ENCODE data around the gene AGER. TPM values are rescaled to one million over a fixed set of nuclear protein-coding genes. Genes with fewer than 3 reads are reported as not detected.

AGER gene
- total RNA-seq (10 to 100 TPM; 32.6 to 92.2 (median 38.0) TPM), polyA plus RNA-seq (under 1 TPM in 1 of 2 donors, not detected in 1; 0.47 TPM), total RNA-seq (14.0 reads per million, percentile 43 among the genes with 10 or more reads in this experiment)

DNA sequence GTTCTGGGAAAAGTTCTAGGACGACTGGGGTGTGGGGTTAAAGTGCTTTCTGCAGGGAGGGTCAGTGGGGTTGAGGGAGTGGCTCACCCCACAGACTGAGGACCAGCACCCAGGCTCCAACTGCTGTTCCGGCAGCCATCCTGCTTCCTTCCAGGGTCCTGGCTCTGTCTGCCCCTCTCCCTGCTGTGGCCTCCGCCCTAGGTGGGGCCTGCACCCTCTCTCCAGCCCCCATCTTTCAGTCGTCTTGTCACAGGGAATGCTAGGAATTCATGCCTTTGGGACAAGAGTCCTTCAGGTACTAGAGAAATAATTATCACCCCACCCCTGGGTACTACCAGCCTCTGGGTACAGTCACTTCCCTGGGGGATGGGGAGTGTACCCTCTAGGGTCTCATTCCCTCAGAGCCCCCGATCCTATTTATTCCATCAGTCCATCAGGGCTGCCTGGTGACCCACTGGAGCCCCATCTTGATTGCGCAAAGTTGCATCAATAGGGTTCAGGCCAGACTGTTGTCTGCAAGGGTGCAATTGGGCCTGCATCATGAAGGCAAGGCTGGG is at the start of gene AGER:
AGER (minus strand) TSS at position 170 of the 557 bp plus-strand sequence; CDS start at position 139, 31 bp downstream.
- ChIA-PET POLR2A (no interaction called here), CTCF (no interaction called here)
- Mint-ChIP-seq H3K9me3 (no peaks in the 10 kb centered on the region), H3K36me3 (peaks cover 10 to 39% (median 27%) of the 10 kb centered on the region in 5 donors), H3K4me3 (no peak within 1 kb of the TSS), H3K27me3 (no peaks in the 10 kb centered on the region), H3K4me1 (peaks cover 46 to 74% (median 64%) of the 10 kb centered on the region in 7 donors), H3K27ac (peak within 1 kb of the TSS in 8 of 9 donors; percentile 43 to 84 (median 60))
- peaks cover 11 to 50% of the 10 kb centered on the region in 2 donors for H3K4me1 ChIP-seq (ENCODE audit: control insufficient read depth in 2 of 2, insufficient read depth in 2 of 2, low read length in 2 of 2)
- intact Hi-C loops (cut with micrococcal nuclease), result no loop called here
- peak within 1 kb of the TSS; percentile 17 for H3K27ac ChIP-seq (ENCODE audit: low read depth, low read length)
- no peaks in the 10 kb centered on the region for H3K27me3 ChIP-seq (ENCODE audit: control insufficient read depth in 2 of 2, insufficient read depth in 2 of 2, low read length in 2 of 2)
- H3K36me3 ChIP-seq (ENCODE audit: control insufficient read depth in 2 of 3, insufficient read depth in 3 of 3, low read length in 3 of 3), result peaks cover 15 to 69% (median 27%) of the 10 kb centered on the region in 3 experiments
- DNase-seq (no peak), ATAC-seq (no peak)
- H3K9me3 ChIP-seq (ENCODE audit: control insufficient read depth in 2 of 3, low read length in 3 of 3), result no peaks in the 10 kb centered on the region
- no peak within 1 kb of the TSS for H3K4me3 ChIP-seq (ENCODE audit: low read length)

DNA sequence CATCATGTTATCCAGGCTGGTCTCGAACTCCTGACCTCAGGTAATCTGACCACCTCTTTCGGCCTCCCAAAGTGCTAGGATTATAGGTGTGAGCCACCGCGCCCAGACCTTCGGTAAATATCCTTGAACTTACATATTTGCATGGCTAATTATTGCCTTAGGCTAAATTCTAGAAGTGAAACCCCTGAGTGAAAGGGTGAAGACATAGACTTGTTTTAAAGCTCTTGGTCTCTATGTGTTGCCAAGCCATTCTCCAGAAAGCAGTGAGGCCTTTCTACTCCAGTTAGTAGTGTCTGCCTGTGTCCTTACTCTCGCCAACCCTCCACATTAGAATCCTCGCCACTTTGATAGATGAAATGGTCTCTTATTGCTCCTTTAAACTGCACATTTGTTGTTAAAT is 42.4 kb upstream of the AGER start:
- H3K9me3 Mint-ChIP-seq, result no peaks in the 10 kb centered on the region
- no peaks in the 10 kb centered on the region for H3K36me3 Mint-ChIP-seq
- H3K4me1 ChIP-seq (ENCODE audit: control insufficient read depth in 2 of 2, insufficient read depth in 2 of 2, low read length in 2 of 2), result peaks cover 0 to 15% of the 10 kb centered on the region in 2 donors
- POLR2A ChIA-PET, result no interaction called here
- H3K9me3 ChIP-seq (ENCODE audit: control insufficient read depth in 2 of 3, low read length in 3 of 3), result no peaks in the 10 kb centered on the region
- DNase-seq (no peak), ATAC-seq (no peak)
- no peaks in the 10 kb centered on the region for H3K27me3 ChIP-seq (ENCODE audit: control insufficient read depth in 2 of 2, insufficient read depth in 2 of 2, low read length in 2 of 2)
- H3K36me3 ChIP-seq (ENCODE audit: control insufficient read depth in 2 of 3, insufficient read depth in 3 of 3, low read length in 3 of 3), result no peaks in the 10 kb centered on the region
- H3K27me3 Mint-ChIP-seq, result peaks cover 0 to 4% (median 0%) of the 10 kb centered on the region in 5 donors
- intact Hi-C loops (cut with micrococcal nuclease), result no loop called here
- peaks cover 5 to 26% (median 17%) of the 10 kb centered on the region in 7 donors for H3K4me1 Mint-ChIP-seq
- CTCF ChIA-PET, result no interaction called here
- no peak overlapping the region for H3K4me3 ChIP-seq (ENCODE audit: low read length)
- H3K4me3 Mint-ChIP-seq, result no peak overlapping the region
- H3K27ac ChIP-seq (ENCODE audit: low read depth, low read length), result no peak overlapping the region
- H3K27ac Mint-ChIP-seq, result no peak overlapping the region

DNA sequence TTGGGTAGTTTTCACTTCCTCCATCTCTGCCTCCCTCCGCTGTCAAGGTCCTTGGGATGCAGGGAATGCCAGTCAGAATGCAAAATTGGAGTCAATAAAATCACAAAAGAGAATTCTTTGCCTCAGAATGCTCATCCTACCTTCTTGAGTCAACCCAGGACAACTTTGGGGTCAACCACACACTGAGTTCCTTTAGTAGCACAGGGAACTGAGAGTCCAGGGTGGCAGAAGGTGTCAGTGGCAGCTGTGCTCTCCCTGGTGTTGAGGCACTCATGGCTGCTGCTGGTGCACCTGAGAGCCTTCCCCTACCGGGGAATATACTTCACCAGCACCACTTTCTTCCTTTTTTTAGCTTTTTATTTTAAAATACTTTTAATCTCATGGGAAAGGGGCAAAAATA is 40.6 kb upstream of the AGER start:
- intact Hi-C loops (cut with micrococcal nuclease), result no loop called here
- H3K4me1 Mint-ChIP-seq, result peaks cover 5 to 26% (median 17%) of the 10 kb centered on the region in 7 donors
- ChIA-PET CTCF (no interaction called here), POLR2A (no interaction called here)
- H3K9me3 ChIP-seq (ENCODE audit: control insufficient read depth in 2 of 3, low read length in 3 of 3), result no peaks in the 10 kb centered on the region
- H3K36me3 Mint-ChIP-seq, result no peaks in the 10 kb centered on the region
- H3K27me3 Mint-ChIP-seq, result peaks cover 0 to 5% (median 0%) of the 10 kb centered on the region in 5 donors
- no peaks in the 10 kb centered on the region for H3K36me3 ChIP-seq (ENCODE audit: control insufficient read depth in 2 of 3, insufficient read depth in 3 of 3, low read length in 3 of 3)
- no peak for ATAC-seq
- no peaks in the 10 kb centered on the region for H3K9me3 Mint-ChIP-seq
- H3K27ac Mint-ChIP-seq, result peak overlapping the region in 7 of 9 donors; percentile 20 to 73 (median 48)
- no peak for DNase-seq
- no peak overlapping the region for H3K4me3 Mint-ChIP-seq
- peaks cover 0 to 17% of the 10 kb centered on the region in 2 donors for H3K4me1 ChIP-seq (ENCODE audit: control insufficient read depth in 2 of 2, insufficient read depth in 2 of 2, low read length in 2 of 2)
- no peak overlapping the region for H3K27ac ChIP-seq (ENCODE audit: low read depth, low read length)
- no peak overlapping the region for H3K4me3 ChIP-seq (ENCODE audit: low read length)
- H3K27me3 ChIP-seq (ENCODE audit: control insufficient read depth in 2 of 2, insufficient read depth in 2 of 2, low read length in 2 of 2), result no peaks in the 10 kb centered on the region

DNA sequence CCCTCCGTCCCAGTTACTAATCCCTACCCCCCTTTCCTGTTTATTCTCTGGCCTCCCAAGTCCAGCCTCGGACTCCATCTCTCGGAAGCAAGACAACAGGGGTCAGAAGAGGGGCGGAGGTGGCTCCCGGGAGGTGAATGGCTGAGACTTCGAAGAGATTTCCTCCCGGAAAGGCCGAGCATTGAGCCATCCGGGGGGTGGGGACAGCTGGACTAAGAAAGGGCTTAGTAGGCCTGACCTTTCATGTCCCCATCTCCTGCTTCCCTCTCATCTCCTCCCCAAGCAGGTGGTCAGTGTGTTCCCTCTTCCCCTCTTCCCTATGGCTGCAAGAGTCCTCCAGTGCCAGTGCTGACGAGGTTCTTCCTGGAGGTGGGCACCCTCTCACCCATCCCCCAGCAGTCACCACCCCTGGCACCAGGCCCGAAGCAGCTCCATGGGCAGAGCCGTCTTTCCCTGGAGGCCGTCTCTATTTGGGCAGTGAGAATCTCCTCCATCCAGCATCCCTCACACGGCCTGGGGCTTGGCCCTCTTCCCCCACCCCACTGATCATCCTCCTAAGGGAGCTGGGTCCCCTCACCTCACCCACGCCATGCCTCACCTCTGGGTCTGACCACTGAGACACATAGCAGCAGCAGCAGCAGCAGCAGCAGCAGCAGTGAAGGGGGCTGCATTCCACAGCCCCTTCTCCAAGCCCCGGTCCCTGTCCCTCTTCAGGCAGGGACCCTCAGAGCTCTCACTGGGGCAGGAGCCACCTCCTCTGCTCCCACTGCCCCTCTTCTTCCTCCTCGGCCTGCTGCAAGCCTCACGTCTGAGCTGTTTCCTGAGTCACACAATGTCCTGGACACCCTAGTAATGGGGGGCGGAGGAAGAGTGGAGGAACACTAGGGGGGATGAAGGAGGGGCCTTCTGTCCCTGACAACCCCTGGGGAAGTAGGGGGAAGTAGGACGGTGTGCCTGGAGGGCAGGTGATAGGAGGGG is 39.5 kb upstream of the AGER start, which contains the start of gene NOTCH4:
NOTCH4 (minus strand) TSS at position 810 of the 978 bp plus-strand sequence; CDS start at position 671, 139 bp downstream.
- intact Hi-C loops (cut with micrococcal nuclease), result no loop called here
- Mint-ChIP-seq H3K9me3 (no peaks in the 10 kb centered on the region), H3K36me3 (no peaks in the 10 kb centered on the region), H3K27me3 (peaks cover 0 to 10% (median 0%) of the 10 kb centered on the region in 5 donors), H3K27ac (peak within 1 kb of the TSS in 8 of 9 donors; percentile 54 to 90 (median 62)), H3K4me3 (peak within 1 kb of the TSS in 1 of 10 donors; percentile 53), H3K4me1 (peaks cover 5 to 28% (median 17%) of the 10 kb centered on the region in 7 donors)
- no peaks in the 10 kb centered on the region for H3K9me3 ChIP-seq (ENCODE audit: control insufficient read depth in 2 of 3, low read length in 3 of 3)
- no peak for ATAC-seq
- peaks cover 0 to 17% of the 10 kb centered on the region in 2 donors for H3K4me1 ChIP-seq (ENCODE audit: control insufficient read depth in 2 of 2, insufficient read depth in 2 of 2, low read length in 2 of 2)
- no peaks in the 10 kb centered on the region for H3K36me3 ChIP-seq (ENCODE audit: control insufficient read depth in 2 of 3, insufficient read depth in 3 of 3, low read length in 3 of 3)
- no peak for DNase-seq
- H3K27me3 ChIP-seq (ENCODE audit: control insufficient read depth in 2 of 2, insufficient read depth in 2 of 2, low read length in 2 of 2), result no peaks in the 10 kb centered on the region
- H3K4me3 ChIP-seq (ENCODE audit: low read length), result no peak within 1 kb of the TSS
- ChIA-PET POLR2A (no interaction called here), CTCF (no interaction called here)
- H3K27ac ChIP-seq (ENCODE audit: low read depth, low read length), result no peak within 1 kb of the TSS

DNA sequence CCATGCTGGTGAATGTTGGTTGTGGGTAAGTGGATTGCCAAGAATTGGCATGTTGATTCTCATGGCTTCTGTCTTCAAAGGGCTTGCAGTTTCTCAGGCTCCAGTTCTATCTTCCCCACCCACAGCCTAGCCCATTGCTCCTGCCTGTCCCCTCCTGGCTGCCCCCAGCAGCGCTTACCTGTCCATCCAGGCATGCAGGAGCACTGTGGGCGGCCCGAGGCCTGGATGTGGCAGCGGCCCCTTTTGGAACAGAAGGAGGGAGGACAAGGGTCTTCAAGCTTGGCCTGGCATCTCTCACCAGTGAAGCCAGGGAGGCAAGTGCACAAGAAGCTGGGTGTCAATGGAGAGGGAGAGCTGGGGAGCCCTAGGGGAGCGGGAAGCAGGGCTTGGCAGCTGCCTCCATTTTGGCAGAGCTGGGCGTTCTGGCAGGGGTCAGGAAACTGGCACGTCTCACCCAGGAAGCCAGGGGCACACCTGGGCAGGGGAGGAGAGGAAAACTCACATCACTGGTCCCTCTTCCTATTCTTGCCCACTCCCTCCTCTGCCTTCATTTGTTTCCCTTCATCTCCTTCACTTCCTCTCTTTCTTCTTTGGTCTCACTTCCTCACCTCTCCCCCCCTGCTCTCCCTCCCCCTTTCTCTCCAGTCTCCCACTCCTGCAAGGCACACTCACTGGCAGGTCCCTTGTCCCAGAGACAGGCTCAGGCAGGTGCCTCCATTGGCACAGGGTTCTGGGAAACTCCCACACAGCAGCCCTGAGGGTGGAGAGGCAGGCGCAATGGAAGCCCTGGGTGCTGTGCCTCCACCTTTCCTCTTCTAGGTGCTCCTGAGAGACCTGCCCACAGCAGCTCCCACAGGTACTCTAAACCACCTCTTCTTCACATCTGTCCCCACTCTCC is 38.5 kb upstream of the AGER start:
- POLR2A ChIA-PET, result interaction anchor here (0.6 kb wide), 1 partner anchor 1025 kb away, joined by 3 read pairs; no protein-coding TSS in a partner anchor
- Histone ChIP-seq H3K9me3 (ENCODE audit: control insufficient read depth in 2 of 3, low read length in 3 of 3) (no peaks in the 10 kb centered on the region), H3K27me3 (ENCODE audit: control insufficient read depth in 2 of 2, insufficient read depth in 2 of 2, low read length in 2 of 2) (no peaks in the 10 kb centered on the region), H3K4me3 (ENCODE audit: low read length) (no peak overlapping the region), H3K27ac (ENCODE audit: low read depth, low read length) (no peak overlapping the region), H3K4me1 (ENCODE audit: control insufficient read depth in 2 of 2, insufficient read depth in 2 of 2, low read length in 2 of 2) (peaks cover 0 to 17% of the 10 kb centered on the region in 2 donors), H3K36me3 (ENCODE audit: control insufficient read depth in 2 of 3, insufficient read depth in 3 of 3, low read length in 3 of 3) (no peaks in the 10 kb centered on the region)
- intact Hi-C loops (cut with micrococcal nuclease), result no loop called here
- Mint-ChIP-seq H3K36me3 (no peaks in the 10 kb centered on the region), H3K9me3 (no peaks in the 10 kb centered on the region), H3K27me3 (peaks cover 0 to 12% (median 2%) of the 10 kb centered on the region in 5 donors), H3K4me1 (peaks cover 5 to 28% (median 17%) of the 10 kb centered on the region in 7 donors), H3K27ac (peak overlapping the region in 7 of 9 donors; percentile 33 to 68 (median 62)), H3K4me3 (peak overlapping the region in 2 of 10 donors; percentile 27 to 53)
- ATAC-seq (no peak), DNase-seq (no peak)
- CTCF ChIA-PET, result interaction anchor here (0.7 kb wide), 1 partner anchor 25 kb away, joined by 3 read pairs; no protein-coding TSS in a partner anchor

DNA sequence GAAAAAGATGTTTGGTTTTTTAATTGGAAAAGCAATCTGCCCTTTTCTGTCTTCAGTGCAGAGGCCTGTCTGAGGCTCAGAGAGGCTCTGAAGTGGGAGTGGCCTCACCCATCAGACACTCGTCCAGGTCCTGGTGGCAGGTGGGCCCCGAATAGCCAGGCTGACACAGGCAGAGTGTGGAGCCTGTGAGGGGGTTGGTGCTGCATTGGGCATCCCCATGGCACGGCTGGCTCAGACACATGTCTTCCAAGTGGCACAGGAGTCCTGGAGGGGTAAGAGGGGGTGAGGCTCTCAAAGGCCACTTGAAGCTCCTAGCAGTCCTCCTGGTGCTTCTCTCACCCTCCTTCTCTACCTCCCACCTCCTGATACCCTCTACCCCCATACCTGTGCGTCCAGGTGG is 36.0 kb upstream of the AGER start:
- Histone ChIP-seq H3K27ac (ENCODE audit: low read depth, low read length) (no peak overlapping the region), H3K27me3 (ENCODE audit: control insufficient read depth in 2 of 2, insufficient read depth in 2 of 2, low read length in 2 of 2) (no peaks in the 10 kb centered on the region), H3K4me3 (ENCODE audit: low read length) (no peak overlapping the region), H3K36me3 (ENCODE audit: control insufficient read depth in 2 of 3, insufficient read depth in 3 of 3, low read length in 3 of 3) (no peaks in the 10 kb centered on the region), H3K9me3 (ENCODE audit: control insufficient read depth in 2 of 3, low read length in 3 of 3) (no peaks in the 10 kb centered on the region), H3K4me1 (ENCODE audit: control insufficient read depth in 2 of 2, insufficient read depth in 2 of 2, low read length in 2 of 2) (peaks cover 0 to 17% of the 10 kb centered on the region in 2 donors)
- peaks cover 0 to 8% (median 3%) of the 10 kb centered on the region in 5 donors for H3K27me3 Mint-ChIP-seq
- POLR2A ChIA-PET, result no interaction called here
- CTCF ChIA-PET, result no interaction called here
- peaks cover 5 to 28% (median 20%) of the 10 kb centered on the region in 7 donors for H3K4me1 Mint-ChIP-seq
- H3K36me3 Mint-ChIP-seq, result no peaks in the 10 kb centered on the region
- no peak for ATAC-seq
- intact Hi-C loops (cut with micrococcal nuclease), result no loop called here
- H3K9me3 Mint-ChIP-seq, result no peaks in the 10 kb centered on the region
- no peak for DNase-seq
- no peak overlapping the region for H3K4me3 Mint-ChIP-seq
- no peak overlapping the region for H3K27ac Mint-ChIP-seq
